ENCODE results near the gene CD300LD. TPM values are rescaled to one million over a fixed set of nuclear protein-coding genes. Genes with fewer than 3 reads are reported as not detected.

Gene CD300LD
- total RNA-seq, 1 experiment from 2014 or later = not detected

DNA sequence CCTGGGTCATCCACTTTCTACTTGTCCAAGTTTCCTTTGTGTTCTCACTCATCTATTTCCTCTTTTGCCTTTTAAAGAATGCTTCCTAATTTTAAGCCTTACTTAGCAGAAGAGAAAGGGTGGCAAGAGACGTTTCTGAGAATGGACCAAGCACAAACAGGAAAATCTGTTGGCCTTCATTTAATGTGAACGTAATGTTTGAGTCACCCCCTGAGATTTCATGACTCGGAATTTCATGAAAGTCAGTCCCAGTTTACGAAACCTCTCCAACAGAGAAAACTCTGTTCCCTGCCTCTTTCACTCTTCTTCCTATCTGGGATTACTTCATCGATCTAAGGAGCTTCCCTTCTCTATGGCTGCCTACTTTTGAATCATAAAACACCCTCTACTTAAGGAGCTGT, 31.6 kb upstream of the CD300LD start, which contains the start of gene CD300E:
TSS of gene CD300E (minus strand) at position 46 of the 401 bp plus-strand sequence. CDS start 117 bp downstream, outside the sequence.
- H3K4me1 ChIP-seq (ENCODE audit: control insufficient read depth, insufficient read depth, low read length) = no peaks in the 10 kb centered on the region
- no peaks in the 10 kb centered on the region for H3K9me3 ChIP-seq (ENCODE audit: control insufficient read depth, insufficient read depth, low read depth, low read length)
- ATAC-seq (no peak), DNase-seq (ENCODE audit: low read depth, low spot score) (no peak)
- BruUV-seq (replicated peaks) = no TSS peak
- POLR2A ChIA-PET = no interaction called here
- H3K27me3 ChIP-seq (ENCODE audit: control insufficient read depth, insufficient read depth, low read length) = peaks cover 51% of the 10 kb centered on the region
- H3K36me3 ChIP-seq (ENCODE audit: control insufficient read depth, insufficient read depth, low read length) = no peaks in the 10 kb centered on the region
- CTCF ChIA-PET = no interaction called here
- intact Hi-C loops (cut with micrococcal nuclease; ENCODE audit: unreplicated experiment) = no loop called here
- TF ChIP-seq, protein P1, sequence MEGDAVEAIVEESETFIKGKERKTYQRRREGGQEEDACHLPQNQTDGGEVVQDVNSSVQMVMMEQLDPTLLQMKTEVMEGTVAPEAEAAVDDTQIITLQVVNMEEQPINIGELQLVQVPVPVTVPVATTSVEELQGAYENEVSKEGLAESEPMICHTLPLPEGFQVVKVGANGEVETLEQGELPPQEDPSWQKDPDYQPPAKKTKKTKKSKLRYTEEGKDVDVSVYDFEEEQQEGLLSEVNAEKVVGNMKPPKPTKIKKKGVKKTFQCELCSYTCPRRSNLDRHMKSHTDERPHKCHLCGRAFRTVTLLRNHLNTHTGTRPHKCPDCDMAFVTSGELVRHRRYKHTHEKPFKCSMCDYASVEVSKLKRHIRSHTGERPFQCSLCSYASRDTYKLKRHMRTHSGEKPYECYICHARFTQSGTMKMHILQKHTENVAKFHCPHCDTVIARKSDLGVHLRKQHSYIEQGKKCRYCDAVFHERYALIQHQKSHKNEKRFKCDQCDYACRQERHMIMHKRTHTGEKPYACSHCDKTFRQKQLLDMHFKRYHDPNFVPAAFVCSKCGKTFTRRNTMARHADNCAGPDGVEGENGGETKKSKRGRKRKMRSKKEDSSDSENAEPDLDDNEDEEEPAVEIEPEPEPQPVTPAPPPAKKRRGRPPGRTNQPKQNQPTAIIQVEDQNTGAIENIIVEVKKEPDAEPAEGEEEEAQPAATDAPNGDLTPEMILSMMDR (IDR thresholded peaks at IDR 0.05) = no peak
- no peak for TF ChIP-seq POLR2AphosphoS5 (IDR thresholded peaks at IDR 0.05; ENCODE audit: low read depth, low read length)
- TF ChIP-seq, protein P2, sequence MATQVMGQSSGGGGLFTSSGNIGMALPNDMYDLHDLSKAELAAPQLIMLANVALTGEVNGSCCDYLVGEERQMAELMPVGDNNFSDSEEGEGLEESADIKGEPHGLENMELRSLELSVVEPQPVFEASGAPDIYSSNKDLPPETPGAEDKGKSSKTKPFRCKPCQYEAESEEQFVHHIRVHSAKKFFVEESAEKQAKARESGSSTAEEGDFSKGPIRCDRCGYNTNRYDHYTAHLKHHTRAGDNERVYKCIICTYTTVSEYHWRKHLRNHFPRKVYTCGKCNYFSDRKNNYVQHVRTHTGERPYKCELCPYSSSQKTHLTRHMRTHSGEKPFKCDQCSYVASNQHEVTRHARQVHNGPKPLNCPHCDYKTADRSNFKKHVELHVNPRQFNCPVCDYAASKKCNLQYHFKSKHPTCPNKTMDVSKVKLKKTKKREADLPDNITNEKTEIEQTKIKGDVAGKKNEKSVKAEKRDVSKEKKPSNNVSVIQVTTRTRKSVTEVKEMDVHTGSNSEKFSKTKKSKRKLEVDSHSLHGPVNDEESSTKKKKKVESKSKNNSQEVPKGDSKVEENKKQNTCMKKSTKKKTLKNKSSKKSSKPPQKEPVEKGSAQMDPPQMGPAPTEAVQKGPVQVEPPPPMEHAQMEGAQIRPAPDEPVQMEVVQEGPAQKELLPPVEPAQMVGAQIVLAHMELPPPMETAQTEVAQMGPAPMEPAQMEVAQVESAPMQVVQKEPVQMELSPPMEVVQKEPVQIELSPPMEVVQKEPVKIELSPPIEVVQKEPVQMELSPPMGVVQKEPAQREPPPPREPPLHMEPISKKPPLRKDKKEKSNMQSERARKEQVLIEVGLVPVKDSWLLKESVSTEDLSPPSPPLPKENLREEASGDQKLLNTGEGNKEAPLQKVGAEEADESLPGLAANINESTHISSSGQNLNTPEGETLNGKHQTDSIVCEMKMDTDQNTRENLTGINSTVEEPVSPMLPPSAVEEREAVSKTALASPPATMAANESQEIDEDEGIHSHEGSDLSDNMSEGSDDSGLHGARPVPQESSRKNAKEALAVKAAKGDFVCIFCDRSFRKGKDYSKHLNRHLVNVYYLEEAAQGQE (IDR thresholded peaks at IDR 0.05; ENCODE audit: insufficient read depth in 1 of 2, low read depth in 2 of 2, low read length in 1 of 2) = no peak
- TF ChIP-seq TCF7L2 (IDR thresholded peaks at IDR 0.05; ENCODE audit: low read depth, low read length) = no peak
- no peak for TF ChIP-seq SIN3A (IDR thresholded peaks at IDR 0.05; ENCODE audit: borderline replicate concordance, insufficient read depth, low read depth, low read length)
- H3K27ac ChIP-seq (ENCODE audit: low read length) = no peak within 1 kb of the TSS
- no peak within 1 kb of the TSS for H3K4me3 ChIP-seq (ENCODE audit: low read depth in 2 of 2, low read length in 2 of 2)
- in situ Hi-C loops (cut with HindIII; ENCODE audit: low pct_unique_long_range_greater_than_20kb, low sequenced_read_pairs) = no loop called here

DNA sequence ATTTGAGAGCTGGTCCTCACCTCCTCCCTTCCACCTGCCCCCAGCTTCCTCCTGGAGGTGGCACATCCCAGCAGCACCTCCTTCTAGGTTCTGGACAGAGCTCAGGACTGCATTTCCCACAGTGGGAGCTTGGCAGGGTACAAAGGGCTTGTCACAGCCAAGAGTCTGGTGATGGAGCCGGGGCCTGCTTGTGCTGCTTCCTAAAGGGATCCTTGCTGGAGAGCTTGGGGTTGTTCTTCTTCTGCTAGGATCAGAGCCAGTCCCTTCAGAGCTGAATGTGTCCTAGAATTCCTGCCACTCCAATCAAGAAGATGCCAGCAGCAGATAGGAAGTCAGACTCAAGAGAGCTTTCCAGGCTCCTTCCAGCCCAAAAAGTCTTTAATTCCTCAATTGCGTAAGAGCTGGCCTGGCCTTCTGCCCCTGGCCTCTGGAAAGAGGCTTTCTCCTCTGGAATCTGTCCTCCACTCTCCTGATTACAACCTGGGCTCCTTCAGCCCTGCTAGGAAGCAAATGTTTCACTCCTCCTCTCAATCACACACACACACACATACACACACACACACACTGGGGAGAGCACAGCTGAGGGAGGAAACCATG, 27.1 kb upstream of the CD300LD start:
- DNase-seq (ENCODE audit: low read depth, low spot score) (no peak), ATAC-seq (peak; percentile 38; the same call in 1 of the 2 replicates)
- POLR2A ChIA-PET = interaction anchor here (0.6 kb wide), 1 partner anchor 336 kb away, joined by 6 read pairs; no protein-coding TSS in a partner anchor
- Histone ChIP-seq H3K9me3 (ENCODE audit: control insufficient read depth, insufficient read depth, low read depth, low read length) (no peaks in the 10 kb centered on the region), H3K4me1 (ENCODE audit: control insufficient read depth, insufficient read depth, low read length) (no peaks in the 10 kb centered on the region), H3K27ac (ENCODE audit: low read length) (no peak overlapping the region), H3K27me3 (ENCODE audit: control insufficient read depth, insufficient read depth, low read length) (peaks cover 52% of the 10 kb centered on the region), H3K4me3 (ENCODE audit: low read depth in 2 of 2, low read length in 2 of 2) (no peak overlapping the region), H3K36me3 (ENCODE audit: control insufficient read depth, insufficient read depth, low read length) (no peaks in the 10 kb centered on the region)
- intact Hi-C loops (cut with micrococcal nuclease; ENCODE audit: unreplicated experiment) (no loop called here), in situ Hi-C loops (cut with HindIII; ENCODE audit: low pct_unique_long_range_greater_than_20kb, low sequenced_read_pairs) (no loop called here)
- TF ChIP-seq SIN3A (IDR thresholded peaks at IDR 0.05; ENCODE audit: borderline replicate concordance, insufficient read depth, low read depth, low read length) = no peak
- TF ChIP-seq, protein P2 (IDR thresholded peaks at IDR 0.05; ENCODE audit: insufficient read depth in 1 of 2, low read depth in 2 of 2, low read length in 1 of 2) = no peak
- no peak for TF ChIP-seq POLR2AphosphoS5 (IDR thresholded peaks at IDR 0.05; ENCODE audit: low read depth, low read length)
- no peak for TF ChIP-seq TCF7L2 (IDR thresholded peaks at IDR 0.05; ENCODE audit: low read depth, low read length)
- TF ChIP-seq, protein P1 (IDR thresholded peaks at IDR 0.05) = no peak
- CTCF ChIA-PET = no interaction called here
- BruUV-seq (replicated peaks) = no TSS peak

All from Panc1 (cell line).